Suppressor macrophage (primary cell): Measurements from ENCODE around the gene BET1L.

Experiments
- DNase-seq, 4 experiments: peaks; one replicate each; pipeline ENCODE4 v3.0.0-alpha.2; 2020 to 2022

Gene BET1L

DNA sequence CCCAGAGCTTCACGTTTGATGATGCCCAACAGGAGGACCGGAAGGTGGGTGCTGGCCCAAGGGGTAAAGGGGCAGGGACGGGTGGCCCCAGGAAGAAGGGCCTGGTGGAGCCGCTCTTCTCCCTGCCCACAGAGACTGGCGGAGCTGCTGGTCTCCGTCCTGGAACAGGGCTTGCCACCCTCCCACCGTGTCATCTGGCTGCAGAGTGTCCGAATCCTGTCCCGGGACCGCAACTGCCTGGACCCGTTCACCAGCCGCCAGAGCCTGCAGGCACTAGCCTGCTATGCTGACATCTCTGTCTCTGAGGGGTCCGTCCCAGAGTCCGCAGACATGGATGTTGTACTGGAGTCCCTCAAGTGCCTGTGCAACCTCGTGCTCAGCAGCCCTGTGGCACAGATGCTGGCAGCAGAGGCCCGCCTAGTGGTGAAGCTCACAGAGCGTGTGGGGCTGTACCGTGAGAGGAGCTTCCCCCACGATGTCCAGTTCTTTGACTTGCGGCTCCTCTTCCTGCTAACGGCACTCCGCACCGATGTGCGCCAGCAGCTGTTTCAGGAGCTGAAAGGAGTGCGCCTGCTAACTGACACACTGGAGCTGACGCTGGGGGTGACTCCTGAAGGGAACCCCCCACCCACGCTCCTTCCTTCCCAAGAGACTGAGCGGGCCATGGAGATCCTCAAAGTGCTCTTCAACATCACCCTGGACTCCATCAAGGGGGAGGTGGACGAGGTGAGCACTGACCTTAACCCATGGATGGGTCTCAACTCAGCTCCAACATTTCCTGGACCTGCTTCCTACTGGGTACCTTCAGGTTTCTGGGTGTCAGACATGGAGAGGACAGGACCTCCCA, 2.3 kb upstream of the BET1L start:
- peak in 3 of 4 experiments; percentile 6 to 29 (median 22) for DNase-seq

DNA sequence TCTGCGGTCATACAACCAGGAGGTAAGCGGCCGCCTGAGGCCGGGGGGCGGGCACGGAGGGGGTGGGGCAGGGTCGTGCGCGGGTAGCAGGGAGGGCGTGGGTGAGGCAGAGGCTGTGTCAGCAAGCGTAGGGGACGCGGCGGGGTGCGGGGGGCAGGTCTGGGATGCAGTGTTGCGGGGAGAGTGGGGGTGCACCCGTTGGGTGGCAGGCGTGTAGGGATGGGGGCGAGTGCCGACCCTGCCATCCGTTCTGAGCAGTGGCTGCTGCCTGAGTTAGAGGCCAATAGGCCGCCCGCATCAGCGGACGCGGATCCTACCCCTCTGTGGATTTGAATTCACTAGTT, 1.7 kb upstream of the BET1L start:
- DNase-seq: no peak

DNA sequence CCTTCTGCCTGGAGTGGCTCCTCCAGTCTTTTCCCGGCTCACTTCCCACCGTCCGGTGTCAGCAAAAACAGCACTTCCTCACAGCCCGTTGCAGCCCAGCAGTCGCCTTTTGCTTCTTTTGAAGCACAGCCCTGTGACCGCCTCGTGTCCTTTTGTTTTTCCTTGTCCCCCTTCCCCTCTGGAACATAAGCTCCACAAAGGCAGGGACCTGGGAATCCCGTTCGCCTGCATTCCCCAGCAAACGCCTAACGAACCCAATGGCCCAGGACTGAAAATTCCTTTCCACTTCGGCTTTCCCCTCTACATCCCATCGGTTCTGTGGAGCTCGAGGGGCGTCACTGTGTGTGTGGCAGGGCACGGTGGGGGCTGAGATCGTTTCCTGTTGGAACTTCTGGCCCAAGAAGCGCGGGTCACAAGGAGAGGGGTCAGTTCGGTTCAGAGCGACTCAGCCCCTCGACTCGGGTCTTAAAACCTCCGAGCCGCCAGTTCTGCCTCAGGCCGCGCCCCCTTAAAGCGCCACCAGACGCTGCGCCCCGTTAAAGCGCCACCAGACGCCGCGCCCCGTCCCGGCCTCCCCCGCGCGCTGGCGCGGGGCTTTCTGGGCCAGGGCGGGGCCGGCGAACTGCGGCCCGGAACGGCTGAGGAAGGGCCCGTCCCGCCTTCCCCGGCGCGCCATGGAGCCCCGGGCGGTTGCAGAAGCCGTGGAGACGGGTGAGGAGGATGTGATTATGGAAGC, 1.1 kb upstream of the BET1L start:
- DNase-seq: peak; percentile 94 to 97 (median 96)

DNA sequence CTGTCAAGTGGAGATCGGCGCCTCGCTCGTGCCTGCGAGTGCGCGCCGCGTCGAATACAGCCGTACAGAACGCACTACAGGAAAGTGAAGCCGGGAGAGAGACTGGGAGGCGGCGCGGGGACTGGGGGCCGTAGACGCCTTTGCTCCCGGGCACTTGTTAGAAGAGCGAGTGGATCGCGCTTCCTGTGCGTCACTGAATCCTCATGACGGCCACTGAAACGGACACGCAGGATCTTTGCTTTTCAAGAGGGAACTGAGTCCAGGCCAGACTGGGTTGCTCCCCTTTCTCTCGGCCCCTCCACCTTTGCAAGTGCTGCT, 623 bp upstream of the BET1L start:
- peak; percentile 77 to 85 (median 81) for DNase-seq

DNA sequence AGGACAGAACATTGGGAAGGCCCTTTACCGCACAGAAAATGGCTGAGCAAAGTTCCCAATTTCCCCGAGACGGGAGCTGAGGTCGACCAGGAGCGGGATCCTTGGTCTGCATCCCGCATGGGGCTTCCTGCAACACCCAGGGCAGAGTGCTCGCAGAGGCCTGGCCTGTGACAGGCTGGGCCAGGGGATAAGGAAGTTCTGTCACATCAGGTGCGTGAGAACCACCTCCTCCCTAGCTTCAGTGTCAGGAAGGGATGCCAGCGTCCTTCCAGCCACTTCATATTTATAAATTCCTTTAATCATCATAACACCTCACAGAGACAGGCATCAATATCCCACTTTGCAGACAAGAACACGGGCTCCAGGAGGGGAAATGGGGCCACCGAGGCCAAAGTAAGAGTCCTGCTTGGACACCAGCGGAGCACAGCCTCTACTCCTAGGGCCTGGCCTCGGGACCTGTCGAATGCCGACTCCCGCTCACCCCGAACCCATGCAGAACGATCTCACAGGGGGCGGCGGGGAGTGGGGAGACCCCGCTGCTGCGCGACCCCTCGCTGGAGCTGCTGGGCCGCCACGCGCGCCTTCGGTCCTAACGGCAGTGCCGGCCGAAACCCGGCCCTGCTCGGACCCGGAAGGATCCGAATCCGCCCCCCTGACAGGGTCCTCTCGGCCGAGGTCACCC, 532 bp downstream of the BET1L start:
- DNase-seq: peak; percentile 52 to 68 (median 64)

DNA sequence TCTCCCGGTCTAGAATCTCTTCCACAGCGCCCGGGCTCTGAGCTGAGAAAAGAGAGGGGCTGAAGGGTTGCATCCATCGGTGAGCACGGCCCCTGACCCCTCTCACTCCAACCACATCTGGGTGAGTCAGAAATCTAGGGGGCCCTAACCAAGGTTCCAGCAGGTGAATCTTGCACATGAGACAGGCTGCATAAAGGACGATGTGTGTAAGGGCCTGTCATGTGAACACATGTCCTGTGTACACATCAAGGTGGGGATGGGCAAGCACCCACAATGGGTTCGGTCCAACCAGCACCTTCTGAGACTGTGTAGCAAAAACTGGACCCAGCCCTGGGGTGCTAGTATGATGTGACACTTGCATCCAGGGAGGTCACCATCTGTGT, 1.2 kb downstream of the BET1L start:
- DNase-seq: no peak

DNA sequence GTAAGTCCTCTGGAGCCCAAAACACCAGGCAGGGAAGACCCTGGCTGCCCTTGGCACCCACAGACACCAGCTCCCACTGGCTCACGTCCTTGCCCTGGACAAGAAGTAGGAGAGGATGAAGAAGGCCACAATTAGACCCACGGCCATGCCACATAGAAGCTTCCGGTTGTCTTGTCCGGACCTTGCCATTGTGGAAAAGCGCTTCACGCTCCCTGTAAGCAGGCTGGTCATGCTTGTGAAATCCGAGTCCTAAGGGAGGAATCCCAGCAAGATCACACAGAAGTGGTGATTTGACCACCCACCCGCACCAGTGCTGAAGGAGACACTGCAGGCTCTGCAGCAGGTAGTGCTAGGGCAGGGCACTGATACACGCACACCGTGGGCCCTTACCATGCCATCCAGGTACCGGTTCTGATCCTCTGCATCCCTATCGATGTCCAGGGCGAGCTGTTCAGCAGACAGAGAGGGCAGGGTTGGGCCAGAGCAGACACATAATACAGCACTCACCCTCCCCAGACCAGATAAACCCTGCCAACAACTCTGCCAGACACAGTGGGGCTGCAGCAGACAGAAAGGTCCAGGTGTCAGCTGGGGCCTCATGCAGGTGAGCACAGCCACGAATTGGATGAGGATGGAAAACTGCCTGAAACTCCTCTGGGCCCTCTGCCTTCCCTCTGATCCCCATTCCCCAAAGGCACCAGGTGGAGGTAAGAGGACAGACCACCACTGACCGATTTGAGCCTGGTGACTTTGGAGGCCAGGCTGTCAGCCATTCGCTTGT, 1.8 kb downstream of the BET1L start:
- DNase-seq: no peak

DNA sequence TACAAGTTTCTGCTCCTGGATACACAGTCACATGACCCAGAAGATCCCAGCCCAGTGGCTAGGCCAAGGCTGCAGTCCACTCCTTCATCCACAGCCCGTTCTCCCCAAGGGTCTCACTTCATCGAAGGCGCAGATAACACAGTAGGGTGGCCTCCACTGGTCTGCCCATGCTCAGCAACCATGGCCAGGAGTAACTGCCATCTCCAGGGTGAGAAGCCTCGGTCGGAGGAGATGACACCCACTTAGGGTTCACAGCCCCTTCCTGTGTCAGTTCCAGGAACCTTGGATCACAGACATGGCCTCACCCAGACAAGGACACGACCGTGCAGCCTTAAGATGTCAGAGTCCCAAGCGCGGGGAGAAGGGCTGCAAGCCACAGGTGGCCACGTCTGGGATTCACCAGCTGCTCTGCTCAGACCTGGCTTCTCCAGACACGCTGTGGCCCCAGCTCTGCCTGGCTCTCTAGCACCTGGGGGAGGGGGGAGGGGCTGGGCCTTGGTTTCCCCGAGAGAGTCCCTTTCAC, 2.6 kb downstream of the BET1L start:
- no peak for DNase-seq

DNA sequence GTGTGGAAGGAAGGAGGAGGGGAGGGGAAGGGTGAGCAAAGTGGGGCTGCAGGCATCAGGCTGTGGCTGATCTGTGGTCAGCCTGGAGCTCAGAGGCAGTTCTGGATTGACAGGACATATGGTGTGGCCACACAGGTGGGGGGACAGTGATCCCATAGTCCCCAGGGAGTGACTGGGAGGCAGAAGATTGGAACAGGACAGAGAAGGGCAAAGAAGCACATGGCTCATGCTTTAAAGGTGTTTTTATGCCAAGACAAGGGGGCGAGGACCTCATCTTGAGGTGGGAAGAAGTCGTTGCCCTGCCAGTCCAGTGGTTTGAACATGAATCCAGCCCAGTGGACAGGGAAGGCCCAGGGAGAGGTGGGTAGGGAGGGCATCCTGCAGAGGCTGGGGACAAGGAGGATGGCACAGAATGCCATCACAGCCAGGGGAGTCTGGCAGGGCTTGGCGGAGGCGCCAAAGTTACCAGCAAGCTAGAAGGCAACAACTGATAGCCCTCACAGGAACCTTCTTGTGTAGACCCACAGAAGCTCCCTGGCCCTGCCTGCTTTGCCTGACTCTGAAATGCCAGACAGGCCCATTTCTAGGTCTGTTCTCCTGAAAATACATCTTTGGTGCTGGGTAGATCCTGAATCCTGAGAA, 3.1 kb downstream of the BET1L start:
- DNase-seq: no peak

DNA sequence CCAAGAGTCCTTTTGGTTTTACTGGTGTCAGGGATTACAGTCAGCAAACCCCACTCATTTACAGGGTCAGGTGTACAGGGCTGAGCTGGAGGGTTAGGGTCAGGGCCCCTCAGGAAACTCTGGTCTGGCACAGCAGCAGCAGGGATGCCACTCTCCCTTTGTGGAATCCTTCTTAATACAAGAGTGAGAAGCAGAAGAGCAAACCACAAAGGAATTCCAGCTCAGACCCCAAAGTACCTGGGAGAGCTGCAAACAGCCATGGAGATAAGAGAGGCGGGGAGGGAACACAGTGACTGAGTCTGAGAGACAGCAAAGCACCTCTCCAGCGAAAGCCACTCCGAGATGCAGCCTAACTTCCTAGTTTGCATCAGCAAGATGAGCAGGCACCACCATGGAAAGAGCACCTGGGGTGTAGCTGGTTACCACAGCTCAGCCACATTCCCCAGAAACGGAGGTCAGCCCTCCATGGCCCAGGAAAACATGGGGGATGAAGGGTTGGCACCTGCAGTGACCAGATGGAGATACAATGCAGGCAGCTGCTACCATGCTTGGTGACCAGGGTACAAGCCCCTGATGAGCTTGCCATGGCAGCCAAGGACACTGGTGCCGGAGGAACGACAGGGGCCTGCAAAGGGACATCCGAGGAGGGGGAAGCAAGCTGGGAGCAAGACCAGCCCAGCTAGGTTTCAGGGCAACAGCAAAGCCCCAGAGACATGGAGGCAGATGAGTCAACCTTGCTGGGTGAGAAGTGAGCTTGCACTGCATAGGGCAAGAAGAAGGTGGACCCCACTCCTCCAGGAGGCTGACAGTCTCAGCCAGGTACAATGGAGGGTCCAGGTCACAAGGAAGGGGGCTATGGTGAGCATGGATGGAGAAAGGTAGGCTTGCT, 3.9 kb downstream of the BET1L start:
- DNase-seq: no peak

DNA sequence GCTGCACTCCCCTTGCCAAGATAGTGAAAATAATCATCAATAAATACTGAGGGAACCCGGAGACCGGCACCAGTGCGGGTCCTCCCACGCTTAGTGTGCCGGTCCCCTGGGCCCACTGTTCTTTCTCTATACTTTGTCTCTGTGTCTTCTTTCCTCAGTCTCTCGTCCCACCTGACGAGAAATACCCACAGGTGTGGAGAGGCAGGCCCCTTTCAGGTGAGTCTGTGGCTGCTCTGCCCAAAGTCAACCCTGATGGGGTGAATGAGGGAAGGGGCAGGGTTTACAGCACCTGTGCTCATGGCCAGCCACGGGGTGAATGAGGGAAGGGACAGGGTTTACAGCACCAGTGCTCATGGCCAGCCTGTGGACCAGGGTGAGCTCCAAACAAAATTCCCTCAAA, 4.7 kb downstream of the BET1L start:
- no peak for DNase-seq

DNA sequence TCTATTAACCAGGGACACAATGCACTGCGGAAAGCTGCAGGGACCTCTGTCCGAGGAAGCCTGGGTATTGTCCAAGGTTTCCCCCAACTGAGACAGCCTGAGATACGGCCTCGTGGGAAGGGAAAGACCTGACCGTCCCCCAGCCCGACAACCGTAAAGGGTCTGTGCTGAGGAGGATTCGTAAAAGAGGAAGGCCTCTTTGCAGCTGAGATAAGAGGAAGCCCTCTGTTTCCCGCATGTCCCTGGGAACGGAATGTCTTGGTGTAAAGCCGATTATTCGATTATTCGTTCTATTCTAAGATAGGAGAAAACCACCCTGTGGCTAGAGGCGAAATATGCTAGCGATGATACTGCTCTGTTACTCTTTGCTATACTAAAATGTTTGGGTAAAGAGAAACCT, 5.2 kb downstream of the BET1L start:
- peak; percentile 22 to 49 (median 47) for DNase-seq

DNA sequence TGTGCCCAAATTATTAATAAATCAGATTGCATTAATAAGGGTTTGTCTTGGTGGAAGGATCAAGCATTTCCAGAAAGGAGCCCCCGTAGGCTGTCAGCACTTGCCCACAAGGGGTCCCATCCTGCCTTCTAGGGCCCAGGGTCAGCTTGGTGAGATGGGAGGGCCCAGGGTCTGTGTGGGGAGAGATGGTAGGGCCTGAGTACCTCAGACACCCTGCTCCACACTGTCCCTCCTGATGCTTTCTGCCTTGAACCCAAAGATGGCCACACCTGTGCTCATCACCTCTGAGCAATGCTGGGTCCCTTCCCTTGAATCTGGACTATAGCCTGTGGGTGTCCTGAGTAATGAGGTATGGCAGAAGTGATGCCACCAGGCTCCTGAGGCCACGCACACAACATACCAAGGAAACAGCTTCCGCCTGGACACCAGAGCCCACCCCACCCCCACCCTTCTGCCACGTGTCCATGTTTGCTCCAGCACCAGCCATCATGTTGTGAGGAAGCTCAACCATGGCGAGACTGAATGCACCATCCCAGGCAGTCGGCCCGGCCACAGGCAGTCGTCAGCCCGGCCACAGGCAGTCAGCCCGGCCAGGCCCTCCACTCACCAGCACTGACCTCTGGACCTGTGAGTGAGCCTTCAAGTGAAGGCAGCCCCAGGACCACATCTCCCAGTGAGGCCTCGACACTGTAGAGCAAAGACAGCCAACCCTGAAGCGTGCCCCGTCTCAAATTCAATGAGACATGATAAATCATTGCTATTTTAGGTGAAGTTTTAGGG, 6.8 kb downstream of the BET1L start:
- DNase-seq: no peak

DNA sequence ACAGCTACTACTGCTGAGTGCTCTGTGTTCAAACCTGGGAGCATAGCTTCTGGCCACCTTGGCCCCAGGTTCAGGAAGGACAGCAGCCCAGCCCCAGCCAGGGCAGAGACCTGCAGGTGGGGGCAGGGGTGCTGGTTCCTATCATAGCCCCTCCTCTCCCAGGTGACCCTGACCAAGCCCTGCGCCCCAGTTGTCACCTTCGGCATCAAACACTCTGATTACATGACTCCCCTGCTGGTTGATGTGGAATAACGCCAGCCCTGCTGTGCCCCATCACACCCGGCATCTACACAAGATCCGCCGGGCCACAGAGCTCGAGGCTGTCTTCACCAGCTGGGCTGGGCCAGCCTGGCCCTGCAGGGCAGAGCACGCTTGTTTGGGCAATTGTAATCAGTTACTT, 7.4 kb downstream of the BET1L start:
- no peak for DNase-seq

DNA sequence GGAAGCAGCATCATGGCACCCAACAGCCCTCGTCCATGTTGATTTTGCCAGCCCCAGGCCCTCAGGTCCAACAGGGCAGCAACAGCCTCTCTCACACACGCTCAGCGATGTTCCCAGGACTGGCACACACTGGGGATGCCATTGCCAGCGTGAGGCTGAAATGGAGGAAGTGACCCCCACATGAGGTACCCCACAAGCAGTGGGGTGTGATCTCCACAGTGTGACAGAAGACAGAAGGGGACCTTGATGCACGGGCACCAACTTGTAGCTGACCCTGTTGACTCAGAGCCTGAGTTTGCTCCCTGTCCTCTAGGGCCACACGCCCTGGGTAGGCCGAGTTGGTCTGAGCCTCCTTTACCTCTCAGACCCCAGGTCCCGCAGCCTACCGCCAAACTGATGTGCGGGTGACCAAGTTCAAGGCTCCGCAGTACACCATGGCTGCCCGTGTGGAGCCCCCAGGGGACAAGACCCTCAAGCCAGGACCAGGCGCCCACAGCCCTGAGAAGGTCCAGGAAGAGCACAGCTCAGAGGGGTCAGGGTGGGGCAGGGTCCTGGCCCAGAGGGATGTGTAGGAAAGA, 8.1 kb downstream of the BET1L start:
- no peak for DNase-seq

DNA sequence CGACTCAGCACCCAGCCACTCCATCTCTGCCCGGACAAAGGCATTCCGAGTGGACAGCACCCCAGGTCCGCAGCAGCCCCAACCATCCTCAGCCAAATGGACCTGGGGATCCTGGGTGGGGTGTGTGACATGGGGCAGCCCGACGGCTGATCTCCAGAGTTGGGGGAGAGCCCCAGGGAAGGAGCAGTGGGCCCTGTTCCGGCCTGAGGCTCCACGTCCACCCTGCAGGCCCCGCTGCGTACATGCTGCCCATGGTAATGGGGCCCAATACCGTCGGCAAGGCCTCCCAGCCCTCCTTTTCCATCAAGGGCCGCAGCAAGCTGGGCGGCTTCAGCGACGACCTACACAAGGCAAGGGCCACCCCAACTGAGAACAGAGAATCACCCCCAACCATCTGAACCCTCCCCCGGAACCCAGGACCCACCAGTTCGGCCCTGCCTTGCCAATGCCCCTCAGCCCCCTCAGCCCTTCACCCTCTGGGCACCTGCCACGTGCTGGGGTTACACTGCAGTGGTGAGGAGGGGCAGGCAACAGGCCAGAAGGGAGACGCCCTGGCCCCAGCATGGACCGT, 8.9 kb downstream of the BET1L start:
- DNase-seq: no peak

DNA sequence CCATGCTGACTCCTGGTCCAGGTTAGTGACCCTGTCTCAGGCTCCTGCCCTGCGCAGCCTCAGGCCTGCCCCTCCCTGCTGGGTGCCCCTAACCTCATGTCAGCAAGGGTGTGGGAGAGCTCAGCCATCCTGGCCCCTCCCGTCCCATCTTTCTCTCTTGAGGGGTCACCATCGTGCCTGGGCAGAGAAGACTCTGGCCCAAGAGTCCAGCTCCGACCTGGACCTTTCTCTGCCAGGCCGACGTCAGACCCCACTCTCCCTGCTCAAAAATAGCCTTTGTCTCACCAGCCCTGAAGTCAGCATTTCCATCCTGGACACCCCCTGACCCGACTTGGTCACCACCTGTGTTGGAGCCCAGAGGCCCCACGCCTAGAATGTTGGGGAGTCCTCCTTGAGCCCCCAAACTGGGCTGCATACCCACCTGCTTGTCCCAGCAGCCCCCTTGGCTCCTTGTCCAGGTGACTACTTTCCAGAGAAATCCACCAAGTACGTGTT, 9.4 kb downstream of the BET1L start:
- DNase-seq: no peak

DNA sequence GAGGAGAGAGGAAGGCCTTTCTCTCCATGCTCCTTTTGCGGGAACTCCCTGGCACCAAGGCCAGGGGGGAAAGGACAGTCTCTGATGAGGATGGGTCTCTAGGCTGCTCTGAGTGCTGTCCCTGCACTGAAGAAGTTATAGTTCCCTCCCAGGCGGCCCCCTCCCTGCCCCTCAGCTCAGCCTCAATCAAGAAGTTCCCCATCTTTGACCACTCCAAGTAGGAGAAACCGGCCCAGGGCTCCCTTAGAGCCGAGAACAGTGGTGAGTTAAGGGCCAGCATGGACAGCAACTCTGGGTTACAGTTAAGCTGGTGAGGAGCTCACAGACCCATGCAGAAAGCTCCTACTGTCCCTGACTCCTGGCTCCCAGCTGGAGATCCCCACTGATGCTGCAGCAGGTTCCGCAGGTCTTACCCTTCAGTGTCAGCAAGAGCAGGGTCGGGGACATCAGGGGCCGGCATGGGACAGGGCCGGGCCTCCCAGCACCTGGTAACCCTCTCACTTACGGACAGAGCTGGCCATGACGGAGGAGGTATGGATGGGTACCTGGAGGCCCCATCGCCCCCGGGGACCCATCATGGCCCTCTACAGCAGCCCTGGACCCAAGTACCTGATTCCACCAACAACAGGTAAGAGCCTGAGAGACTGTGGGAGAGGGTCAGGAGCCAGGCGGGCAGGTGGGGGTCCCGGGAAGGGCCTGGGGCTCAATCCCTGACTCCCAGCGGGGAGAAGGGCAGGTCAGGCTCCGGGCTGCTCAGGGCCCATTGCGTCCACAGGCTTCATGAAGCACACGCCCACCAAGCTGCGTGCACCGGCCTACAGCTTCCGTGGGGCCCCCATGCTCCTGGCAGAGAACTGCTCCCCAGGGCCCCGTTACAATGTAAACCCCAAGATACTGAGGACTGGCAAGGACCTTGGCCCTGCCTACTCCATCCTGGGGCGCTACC, 10.1 kb downstream of the BET1L start:
- DNase-seq: no peak
